IgD-negative memory B cell (primary cell): Measurements from ENCODE around the gene PPARG. TPM values are rescaled to one million over a fixed set of nuclear protein-coding genes. Genes with fewer than 3 reads are reported as not detected.
A peak's percentile ranks its signal among the peaks of the same experiment; 100 is the strongest.

Source experiments
- H3K27ac Mint-ChIP-seq, 3 donors: one replicate each; pipeline ENCODE4 v1.8.0; 2020 to 2022; ENCODE audit warnings: mild to moderate bottlenecking in 3 of 3, mixed read lengths in 3 of 3, moderate library complexity in 1 of 3
- H3K27me3 Mint-ChIP-seq: one replicate; pipeline ENCODE4 v1.8.0; 2021; ENCODE audit warnings: mixed read lengths
- H3K36me3 Mint-ChIP-seq: one replicate; pipeline ENCODE4 v1.8.0; 2020; ENCODE audit warnings: mild to moderate bottlenecking, mixed read lengths
- H3K4me1 Mint-ChIP-seq, 3 donors: one replicate each; pipeline ENCODE4 v1.8.0; 2020 to 2022; ENCODE audit warnings: mixed read lengths in 3 of 3, mild to moderate bottlenecking in 1 of 3
- H3K4me3 Mint-ChIP-seq, 4 donors: one replicate each; pipeline ENCODE4 v1.8.0; 2020 to 2022; ENCODE audit warnings: mild to moderate bottlenecking in 4 of 4, mixed read lengths in 4 of 4, moderate library complexity in 3 of 4
- H3K9me3 Mint-ChIP-seq, 3 donors: one replicate each; pipeline ENCODE4 v1.8.0; 2020 to 2021; ENCODE audit warnings: mixed read lengths in 3 of 3, mild to moderate bottlenecking in 1 of 3
- polyA plus RNA-seq: library from polyadenylated mRNA; unstranded; fragments of 300-500 nt; fragmentation: Illumina TruSeq; gene quantifications from one replicate; pipeline ENCODE4 v1.2.3, GENCODE V29; 2021

PPARG gene
- polyA plus RNA-seq, 1 donor from 2014 or later = not detected

DNA sequence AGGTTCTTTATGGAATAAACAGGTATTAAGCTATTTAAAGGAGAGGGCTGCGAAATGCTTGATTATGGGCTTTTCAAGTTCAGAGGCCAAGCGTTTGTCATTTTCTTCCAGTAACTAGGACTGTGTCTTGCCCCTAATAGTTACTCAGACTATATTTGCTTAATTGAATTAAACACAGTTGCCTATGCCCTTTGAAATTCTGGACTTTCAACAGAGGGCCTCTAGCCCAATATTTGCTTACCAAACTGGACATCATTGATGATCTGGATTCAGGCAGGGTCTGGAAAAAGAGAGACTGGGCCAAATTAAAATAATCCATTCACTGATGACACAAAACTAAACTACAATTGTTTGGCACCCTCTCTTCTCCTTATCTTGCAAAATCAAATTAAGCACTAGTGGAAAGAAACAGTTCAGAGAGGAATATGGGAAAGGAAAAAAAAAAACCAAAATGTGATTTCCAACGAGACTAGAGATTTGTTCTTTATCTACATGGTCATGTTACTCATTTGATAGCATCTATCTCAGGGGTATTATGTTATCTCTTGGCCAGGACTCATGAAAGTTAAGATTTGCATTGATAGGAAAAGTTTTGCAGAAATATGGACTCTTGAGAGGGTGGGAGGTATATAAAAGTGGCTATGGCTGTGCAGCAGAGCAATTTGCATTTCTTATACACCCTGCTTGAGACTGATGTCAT, 120.3 kb downstream of the PPARG start:
- peaks cover 3% of the 10 kb centered on the region for H3K27me3 Mint-ChIP-seq

DNA sequence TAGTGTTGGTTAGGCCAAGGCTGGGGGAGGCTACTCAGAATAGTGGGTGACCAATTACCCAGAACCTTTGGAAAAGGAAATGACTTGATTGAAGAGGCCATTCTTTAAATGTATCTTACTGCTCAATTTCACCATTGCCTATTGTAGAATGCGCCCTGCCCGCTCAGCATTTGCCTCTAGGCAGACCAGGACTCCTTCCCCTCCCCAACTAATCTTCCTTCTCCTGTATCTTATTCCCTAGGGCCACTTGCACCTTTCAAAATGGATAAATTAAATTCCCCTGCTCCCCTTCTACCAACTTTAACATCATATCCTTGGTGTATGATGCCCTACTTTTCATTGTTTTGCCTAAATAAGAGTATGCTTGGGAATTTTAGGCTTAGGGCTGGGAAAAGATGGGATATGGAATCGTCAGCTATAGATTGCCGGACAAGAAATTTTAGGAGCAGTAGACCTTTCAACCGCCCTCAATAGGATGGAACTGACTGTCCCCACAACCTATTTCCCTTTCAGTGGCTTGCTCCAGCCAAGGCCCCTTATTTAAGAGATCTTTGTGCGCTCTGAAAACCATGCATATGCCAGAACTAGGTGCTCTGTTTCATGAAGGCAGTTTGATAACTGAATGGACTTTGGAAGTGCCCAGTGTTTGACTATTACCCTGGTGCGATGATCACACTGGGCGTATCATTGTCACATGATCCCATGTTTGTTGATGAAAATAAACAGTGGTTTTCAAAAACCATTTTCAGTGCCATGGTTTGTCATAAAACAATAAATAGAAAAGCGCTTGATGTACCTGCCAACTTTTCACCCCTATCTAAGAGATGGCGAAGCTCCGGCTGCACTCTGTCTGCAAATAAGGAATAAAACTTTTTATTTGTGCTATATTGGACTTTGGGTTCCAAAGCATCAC, 121.1 kb downstream of the PPARG start:
- H3K4me1 Mint-ChIP-seq = peaks cover 0 to 4% (median 3%) of the 10 kb centered on the region in 3 donors
- H3K27me3 Mint-ChIP-seq = peaks cover 3% of the 10 kb centered on the region
- H3K4me3 Mint-ChIP-seq = no peak overlapping the region
- H3K36me3 Mint-ChIP-seq = no peaks in the 10 kb centered on the region
- H3K9me3 Mint-ChIP-seq = no peaks in the 10 kb centered on the region
- no peak overlapping the region for H3K27ac Mint-ChIP-seq

More for the DNA sequence above, 120.3 kb downstream of the PPARG start:
- H3K4me1 Mint-ChIP-seq = peaks cover 0 to 4% (median 3%) of the 10 kb centered on the region in 3 donors
- H3K4me3 Mint-ChIP-seq = no peak overlapping the region
- no peaks in the 10 kb centered on the region for H3K9me3 Mint-ChIP-seq
- H3K36me3 Mint-ChIP-seq = no peaks in the 10 kb centered on the region
- H3K27ac Mint-ChIP-seq = no peak overlapping the region

DNA sequence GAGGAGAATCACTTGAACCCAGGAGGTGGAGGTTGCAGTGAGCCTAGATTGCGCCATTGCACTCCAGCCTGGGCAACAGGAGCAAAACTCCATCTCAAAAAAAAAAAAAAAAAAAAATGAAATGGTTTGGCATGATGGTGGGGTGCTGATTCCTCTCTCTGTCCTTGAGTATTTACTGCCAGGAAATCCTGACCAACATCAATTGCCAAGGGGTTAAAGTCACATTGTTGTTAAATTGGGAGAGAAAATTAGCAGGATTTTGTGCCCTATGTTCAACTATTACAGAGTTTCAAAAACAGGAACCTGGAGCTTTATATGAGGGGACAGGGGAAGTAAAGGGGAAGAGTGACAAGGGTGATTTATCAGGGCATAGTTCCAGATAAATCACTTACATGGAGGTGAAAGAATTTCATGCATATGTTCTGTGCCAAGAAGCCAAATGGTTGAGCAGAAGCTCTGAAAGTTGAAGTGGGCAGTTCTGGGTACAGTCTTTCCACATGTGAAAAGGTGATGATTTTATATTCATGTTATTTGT, 124.9 kb downstream of the PPARG start:
- H3K4me3 Mint-ChIP-seq = no peak overlapping the region
- no peaks in the 10 kb centered on the region for H3K9me3 Mint-ChIP-seq
- no peaks in the 10 kb centered on the region for H3K36me3 Mint-ChIP-seq
- H3K4me1 Mint-ChIP-seq = peaks cover 0 to 4% (median 3%) of the 10 kb centered on the region in 3 donors
- H3K27ac Mint-ChIP-seq = no peak overlapping the region
- peaks cover 3% of the 10 kb centered on the region for H3K27me3 Mint-ChIP-seq

GRCh38 chr3:12415014-12415680, 126.3 kb downstream of the PPARG start:
- Mint-ChIP-seq H3K27me3 (peaks cover 3% of the 10 kb centered on the region), H3K4me3 (peak overlapping the region in 1 of 4 donors; percentile 39), H3K4me1 (peaks cover 0 to 4% (median 3%) of the 10 kb centered on the region in 3 donors), H3K27ac (no peak overlapping the region), H3K36me3 (no peaks in the 10 kb centered on the region), H3K9me3 (no peaks in the 10 kb centered on the region)

DNA sequence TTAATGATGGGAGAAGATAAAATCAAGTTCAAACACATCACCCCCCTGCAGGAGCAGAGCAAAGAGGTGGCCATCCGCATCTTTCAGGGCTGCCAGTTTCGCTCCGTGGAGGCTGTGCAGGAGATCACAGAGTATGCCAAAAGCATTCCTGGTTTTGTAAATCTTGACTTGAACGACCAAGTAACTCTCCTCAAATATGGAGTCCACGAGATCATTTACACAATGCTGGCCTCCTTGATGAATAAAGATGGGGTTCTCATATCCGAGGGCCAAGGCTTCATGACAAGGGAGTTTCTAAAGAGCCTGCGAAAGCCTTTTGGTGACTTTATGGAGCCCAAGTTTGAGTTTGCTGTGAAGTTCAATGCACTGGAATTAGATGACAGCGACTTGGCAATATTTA, 127.9 kb downstream of the PPARG start:
- Mint-ChIP-seq H3K27me3 (no peaks in the 10 kb centered on the region), H3K36me3 (no peaks in the 10 kb centered on the region), H3K27ac (no peak overlapping the region), H3K9me3 (no peaks in the 10 kb centered on the region), H3K4me3 (no peak overlapping the region), H3K4me1 (peaks cover 0 to 4% (median 3%) of the 10 kb centered on the region in 3 donors)

GRCh38 chr3:12420393-12420792, 131.5 kb downstream of the PPARG start:
- H3K4me3 Mint-ChIP-seq = no peak overlapping the region
- H3K27me3 Mint-ChIP-seq = peaks cover 9% of the 10 kb centered on the region
- H3K9me3 Mint-ChIP-seq = no peaks in the 10 kb centered on the region
- H3K4me1 Mint-ChIP-seq = peaks cover 0 to 2% (median 0%) of the 10 kb centered on the region in 3 donors
- no peak overlapping the region for H3K27ac Mint-ChIP-seq
- H3K36me3 Mint-ChIP-seq = no peaks in the 10 kb centered on the region

DNA sequence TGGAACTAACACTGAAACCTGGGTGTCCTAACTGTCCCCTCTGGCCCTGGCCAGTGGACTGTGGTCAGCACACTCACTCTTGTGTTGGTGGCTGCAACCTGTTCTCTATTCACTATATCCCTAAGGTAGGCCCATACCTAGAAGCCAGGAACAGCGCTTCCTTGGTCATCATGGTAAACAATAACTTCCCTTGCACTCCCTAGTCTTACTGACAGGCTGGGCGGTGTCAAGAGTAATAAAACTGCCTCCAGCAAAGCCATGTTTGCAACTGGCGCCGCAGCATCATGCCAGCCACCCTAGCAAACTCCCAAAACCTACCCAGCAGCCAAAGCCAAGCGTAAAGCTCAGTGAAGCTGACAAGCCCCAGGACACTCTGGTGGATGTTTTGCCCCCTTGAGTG, 132.3 kb downstream of the PPARG start:
- no peaks in the 10 kb centered on the region for H3K9me3 Mint-ChIP-seq
- no peak overlapping the region for H3K4me3 Mint-ChIP-seq
- H3K27me3 Mint-ChIP-seq = peaks cover 9% of the 10 kb centered on the region
- peaks cover 0 to 2% (median 0%) of the 10 kb centered on the region in 3 donors for H3K4me1 Mint-ChIP-seq
- H3K36me3 Mint-ChIP-seq = no peaks in the 10 kb centered on the region
- no peak overlapping the region for H3K27ac Mint-ChIP-seq

DNA sequence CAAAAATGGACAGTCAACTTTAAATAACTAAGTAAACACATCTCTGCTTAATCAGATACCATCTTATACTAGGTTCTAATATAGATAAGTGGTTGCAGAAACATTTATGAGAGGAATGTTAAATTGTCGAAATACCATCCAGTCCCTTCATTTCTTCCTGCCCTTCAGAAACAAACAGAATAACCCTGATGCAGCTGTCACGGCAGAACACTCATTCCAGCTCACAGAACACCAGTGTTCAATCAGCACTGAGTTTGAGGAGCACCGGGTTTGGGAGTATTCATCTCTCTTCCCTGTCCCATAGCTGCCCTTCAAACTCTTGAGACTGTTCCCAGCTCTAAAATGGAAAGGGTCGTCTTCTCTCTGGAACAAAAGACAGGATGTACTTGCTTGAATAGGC, 134.3 kb downstream of the PPARG start:
- Mint-ChIP-seq H3K4me3 (no peak overlapping the region), H3K36me3 (no peaks in the 10 kb centered on the region), H3K4me1 (peaks cover 0 to 2% (median 0%) of the 10 kb centered on the region in 3 donors), H3K9me3 (no peaks in the 10 kb centered on the region), H3K27ac (no peak overlapping the region), H3K27me3 (peaks cover 9% of the 10 kb centered on the region)

- Mint-ChIP-seq H3K9me3 (no peaks in the 10 kb centered on the region), H3K36me3 (no peaks in the 10 kb centered on the region), H3K4me3 (no peak overlapping the region), H3K4me1 (peaks cover 0 to 2% (median 0%) of the 10 kb centered on the region in 3 donors), H3K27me3 (peaks cover 9% of the 10 kb centered on the region), H3K27ac (no peak overlapping the region)
Measured at GRCh38 chr3:12423918-12424630, 135.2 kb downstream of the PPARG start.

DNA sequence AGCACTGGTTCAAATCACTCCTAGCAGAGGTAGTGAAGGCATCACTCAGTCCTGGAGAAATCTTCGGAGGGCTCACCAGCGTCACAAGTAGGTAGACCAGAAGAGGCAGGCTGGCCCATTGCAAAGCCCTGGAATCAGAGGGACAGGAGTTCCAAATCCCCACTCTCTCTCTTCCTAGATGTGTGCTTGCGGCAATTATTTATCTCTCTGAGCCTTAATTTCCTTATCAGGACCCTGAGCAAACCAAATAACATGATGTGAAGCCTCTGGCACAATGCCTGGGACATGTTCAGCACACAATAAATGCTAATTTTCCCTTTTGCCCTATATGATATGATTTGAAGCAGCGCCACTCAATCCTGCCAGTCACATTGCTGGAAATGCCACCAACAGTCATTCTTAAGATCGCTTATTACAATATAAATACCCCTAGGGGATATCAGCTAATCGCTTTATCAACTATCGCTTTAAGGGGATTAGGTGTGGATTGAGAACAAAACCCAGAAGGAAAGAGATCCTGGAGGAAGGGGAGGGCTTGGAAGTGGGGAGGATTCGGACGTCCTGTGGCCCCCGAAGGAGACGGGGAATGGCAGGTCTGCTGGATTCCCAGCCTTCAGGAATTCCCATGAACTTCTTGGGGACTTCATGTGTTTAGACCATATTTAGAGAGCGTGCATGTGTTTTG, 135.9 kb downstream of the PPARG start:
- peaks cover 0 to 2% (median 0%) of the 10 kb centered on the region in 3 donors for H3K4me1 Mint-ChIP-seq
- peaks cover 9% of the 10 kb centered on the region for H3K27me3 Mint-ChIP-seq
- H3K27ac Mint-ChIP-seq = no peak overlapping the region

GRCh38 chr3:12425850-12426579, 137.1 kb downstream of the PPARG start:
- peaks cover 0 to 2% (median 0%) of the 10 kb centered on the region in 3 donors for H3K4me1 Mint-ChIP-seq
- H3K36me3 Mint-ChIP-seq = no peaks in the 10 kb centered on the region
- no peaks in the 10 kb centered on the region for H3K9me3 Mint-ChIP-seq
- H3K27me3 Mint-ChIP-seq = peaks cover 9% of the 10 kb centered on the region
- no peak overlapping the region for H3K27ac Mint-ChIP-seq
- H3K4me3 Mint-ChIP-seq = no peak overlapping the region

More for the DNA sequence above, 135.9 kb downstream of the PPARG start:
- Mint-ChIP-seq H3K36me3 (no peaks in the 10 kb centered on the region), H3K9me3 (no peaks in the 10 kb centered on the region), H3K4me3 (no peak overlapping the region)

- Mint-ChIP-seq H3K27me3 (peaks cover 9% of the 10 kb centered on the region), H3K4me3 (no peak overlapping the region), H3K27ac (no peak overlapping the region), H3K36me3 (no peaks in the 10 kb centered on the region), H3K4me1 (peaks cover 0 to 2% (median 0%) of the 10 kb centered on the region in 3 donors), H3K9me3 (no peaks in the 10 kb centered on the region)
Measured at GRCh38 chr3:12427551-12427950, 138.7 kb downstream of the PPARG start.

DNA sequence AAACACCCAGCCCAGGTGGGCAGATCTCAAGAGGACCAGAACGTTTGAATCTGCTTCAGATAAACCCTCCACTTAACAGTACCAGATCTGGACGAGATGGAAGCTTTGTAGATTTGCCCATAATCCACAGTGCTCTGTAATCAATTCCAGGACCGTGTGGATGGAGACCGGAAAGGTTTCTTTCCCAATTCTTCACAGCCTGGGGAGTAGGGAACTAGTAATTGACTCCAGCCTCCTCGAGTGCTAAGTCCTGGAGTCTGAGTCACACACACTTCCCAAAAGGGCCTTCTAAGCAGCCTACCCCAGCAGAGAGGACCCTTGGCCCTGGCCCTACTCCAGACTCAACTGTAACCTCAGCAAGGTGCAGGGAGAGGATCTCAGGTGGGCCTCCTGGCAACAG, 139.3 kb downstream of the PPARG start:
- Mint-ChIP-seq H3K27ac (no peak overlapping the region), H3K36me3 (no peaks in the 10 kb centered on the region), H3K4me1 (peaks cover 0 to 2% (median 0%) of the 10 kb centered on the region in 3 donors), H3K27me3 (peaks cover 5% of the 10 kb centered on the region), H3K4me3 (no peak overlapping the region), H3K9me3 (no peaks in the 10 kb centered on the region)
